Measurements from ENCODE around the gene MAML3.

DNA sequence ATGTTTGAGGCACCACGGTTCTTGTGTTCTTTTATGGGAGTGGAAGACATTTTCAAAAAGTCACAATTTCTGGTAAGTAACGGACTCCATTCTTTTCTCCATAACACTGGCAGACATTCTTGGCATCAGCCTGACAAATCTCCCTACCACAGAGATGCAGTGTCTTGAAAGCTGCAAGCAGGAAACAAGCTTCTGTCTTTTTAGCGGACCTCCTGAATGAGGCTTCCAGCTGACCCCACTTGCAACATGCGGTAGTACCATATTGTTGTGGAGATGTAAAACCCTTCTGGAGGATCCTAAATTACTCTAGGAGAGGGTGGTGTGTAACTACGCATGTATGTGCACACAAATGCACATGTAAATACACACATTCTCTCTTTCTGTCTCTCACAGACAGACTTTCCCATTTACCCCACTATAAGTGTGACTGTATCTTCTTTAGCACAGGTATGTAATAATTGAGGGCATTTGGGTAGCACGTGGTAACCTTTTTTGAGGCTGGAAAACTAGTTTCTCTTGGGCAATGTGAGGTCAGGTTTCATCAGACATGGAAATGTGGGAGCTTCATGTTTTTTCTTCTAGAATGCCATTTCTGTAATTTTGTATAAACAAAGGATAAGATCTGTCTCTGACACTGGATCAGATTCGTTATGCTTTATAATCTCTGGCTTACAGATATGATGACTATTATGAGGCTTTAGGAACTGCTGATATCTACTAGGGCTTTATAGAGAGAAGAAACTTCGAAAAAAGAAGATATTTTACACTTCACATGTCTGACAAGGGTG is 358.3 kb downstream of the MAML3 start:
- TF ChIP-seq RAD21 (IDR thresholded peaks at IDR 0.05; ENCODE audit: low read depth) = no peak
- no peak for TF ChIP-seq YY1 (IDR thresholded peaks at IDR 0.05; ENCODE audit: low read depth)
- TF ChIP-seq, protein P1, sequence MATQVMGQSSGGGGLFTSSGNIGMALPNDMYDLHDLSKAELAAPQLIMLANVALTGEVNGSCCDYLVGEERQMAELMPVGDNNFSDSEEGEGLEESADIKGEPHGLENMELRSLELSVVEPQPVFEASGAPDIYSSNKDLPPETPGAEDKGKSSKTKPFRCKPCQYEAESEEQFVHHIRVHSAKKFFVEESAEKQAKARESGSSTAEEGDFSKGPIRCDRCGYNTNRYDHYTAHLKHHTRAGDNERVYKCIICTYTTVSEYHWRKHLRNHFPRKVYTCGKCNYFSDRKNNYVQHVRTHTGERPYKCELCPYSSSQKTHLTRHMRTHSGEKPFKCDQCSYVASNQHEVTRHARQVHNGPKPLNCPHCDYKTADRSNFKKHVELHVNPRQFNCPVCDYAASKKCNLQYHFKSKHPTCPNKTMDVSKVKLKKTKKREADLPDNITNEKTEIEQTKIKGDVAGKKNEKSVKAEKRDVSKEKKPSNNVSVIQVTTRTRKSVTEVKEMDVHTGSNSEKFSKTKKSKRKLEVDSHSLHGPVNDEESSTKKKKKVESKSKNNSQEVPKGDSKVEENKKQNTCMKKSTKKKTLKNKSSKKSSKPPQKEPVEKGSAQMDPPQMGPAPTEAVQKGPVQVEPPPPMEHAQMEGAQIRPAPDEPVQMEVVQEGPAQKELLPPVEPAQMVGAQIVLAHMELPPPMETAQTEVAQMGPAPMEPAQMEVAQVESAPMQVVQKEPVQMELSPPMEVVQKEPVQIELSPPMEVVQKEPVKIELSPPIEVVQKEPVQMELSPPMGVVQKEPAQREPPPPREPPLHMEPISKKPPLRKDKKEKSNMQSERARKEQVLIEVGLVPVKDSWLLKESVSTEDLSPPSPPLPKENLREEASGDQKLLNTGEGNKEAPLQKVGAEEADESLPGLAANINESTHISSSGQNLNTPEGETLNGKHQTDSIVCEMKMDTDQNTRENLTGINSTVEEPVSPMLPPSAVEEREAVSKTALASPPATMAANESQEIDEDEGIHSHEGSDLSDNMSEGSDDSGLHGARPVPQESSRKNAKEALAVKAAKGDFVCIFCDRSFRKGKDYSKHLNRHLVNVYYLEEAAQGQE (IDR thresholded peaks at IDR 0.05; ENCODE audit: low read depth) = no peak
- no peak for TF ChIP-seq EP300 (IDR thresholded peaks at IDR 0.05; ENCODE audit: borderline replicate concordance)
- no peak for TF ChIP-seq EGR1 (IDR thresholded peaks at IDR 0.05)
- TF ChIP-seq CREB1 (IDR thresholded peaks at IDR 0.05; ENCODE audit: low read depth) = no peak
- no peak for TF ChIP-seq MAX (IDR thresholded peaks at IDR 0.05)
- no peak for TF ChIP-seq USF1 (IDR thresholded peaks at IDR 0.05)
- TF ChIP-seq TEAD4 (IDR thresholded peaks at IDR 0.05) = no peak
- no peak for TF ChIP-seq CEBPB (IDR thresholded peaks at IDR 0.05)
- no peak for TF ChIP-seq NFIC (IDR thresholded peaks at IDR 0.05)
- TF ChIP-seq TAF1 (IDR thresholded peaks at IDR 0.05; ENCODE audit: low read depth) = no peak
- no peak for TF ChIP-seq ZBTB7A (IDR thresholded peaks at IDR 0.05; ENCODE audit: low read depth)
- TF ChIP-seq FOXM1 (IDR thresholded peaks at IDR 0.05; ENCODE audit: borderline replicate concordance, low read depth) = no peak

All from Ishikawa (cell line).